ENCODE data around the gene GPR63. TPM values are rescaled to one million over a fixed set of nuclear protein-coding genes. Genes with fewer than 3 reads are reported as not detected.

GPR63 gene
- total RNA-seq, 1 experiment from 2014 or later = 0.54 TPM

DNA sequence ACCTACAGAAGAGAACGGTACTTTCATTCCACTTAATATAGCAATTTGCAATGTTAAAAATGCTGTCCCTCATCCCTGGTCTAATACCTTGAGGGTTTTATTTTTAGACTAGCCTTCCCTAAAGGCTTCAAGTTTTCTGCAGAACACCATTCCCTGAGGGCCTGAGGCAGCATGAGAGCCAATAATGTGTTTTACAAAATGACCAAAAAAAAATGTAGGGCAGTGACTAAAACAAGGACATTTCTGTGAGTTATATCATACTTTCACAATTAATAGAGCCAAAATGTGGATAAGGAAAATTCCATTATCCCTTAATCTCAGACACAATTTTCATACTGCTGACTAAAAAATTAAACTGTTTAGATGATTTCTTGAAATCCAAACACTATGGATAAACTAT is 22.7 kb downstream of the GPR63 start:
- intact Hi-C loops (cut with micrococcal nuclease) = no loop called here
- H3K36me3 Mint-ChIP-seq (ENCODE audit: insufficient read depth, unreplicated experiment) = no peaks in the 10 kb centered on the region
- no peak overlapping the region for H3K4me3 Mint-ChIP-seq (ENCODE audit: unreplicated experiment)
- no peak for DNase-seq (ENCODE audit: unreplicated experiment)
- CTCF ChIA-PET = no interaction called here
- no peaks in the 10 kb centered on the region for H3K4me1 Mint-ChIP-seq (ENCODE audit: insufficient read depth, unreplicated experiment)
- H3K9me3 Mint-ChIP-seq (ENCODE audit: unreplicated experiment) = no peaks in the 10 kb centered on the region
- TF ChIP-seq CTCF (IDR thresholded peaks at IDR 0.05; ENCODE audit: unreplicated experiment) = no peak
- POLR2A ChIA-PET = no interaction called here
- peaks cover 15% of the 10 kb centered on the region for H3K27me3 Mint-ChIP-seq (ENCODE audit: insufficient read depth, unreplicated experiment)
- H3K27ac Mint-ChIP-seq (ENCODE audit: low read depth, unreplicated experiment) = no peak overlapping the region
- no TSS peak for BruUV-seq (replicated peaks)

DNA sequence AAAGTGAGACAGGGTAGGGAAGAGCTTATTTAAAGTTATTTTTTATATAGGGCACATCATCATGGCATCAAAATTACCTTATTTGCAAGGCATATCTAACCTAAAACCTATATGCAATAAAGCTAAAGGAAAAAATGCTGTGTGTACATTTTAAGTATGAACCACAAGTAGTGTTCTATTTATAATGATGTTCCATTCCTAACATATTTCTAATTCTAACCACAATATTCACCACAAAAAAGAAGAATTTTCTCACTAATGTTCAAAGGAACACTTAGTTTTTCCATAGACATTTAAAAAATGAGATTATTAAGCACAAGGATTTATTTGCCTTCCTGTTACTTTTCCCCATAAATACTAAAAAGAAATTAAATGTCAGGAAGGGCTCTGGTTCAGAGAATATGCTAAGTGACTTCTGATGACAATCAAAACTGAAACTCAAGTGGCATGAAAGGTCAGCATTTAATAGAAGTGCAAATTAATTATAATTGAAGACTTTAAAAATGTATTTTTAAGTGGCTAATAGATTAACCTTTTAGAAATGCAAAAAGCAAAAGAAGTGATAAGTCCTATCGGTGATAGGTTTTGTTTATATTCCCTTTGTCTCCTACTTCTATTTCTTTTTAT is 25.1 kb downstream of the GPR63 start:
- no peaks in the 10 kb centered on the region for H3K4me1 Mint-ChIP-seq (ENCODE audit: insufficient read depth, unreplicated experiment)
- no peak overlapping the region for H3K4me3 Mint-ChIP-seq (ENCODE audit: unreplicated experiment)
- H3K36me3 Mint-ChIP-seq (ENCODE audit: insufficient read depth, unreplicated experiment) = no peaks in the 10 kb centered on the region
- POLR2A ChIA-PET = no interaction called here
- H3K27me3 Mint-ChIP-seq (ENCODE audit: insufficient read depth, unreplicated experiment) = peaks cover 15% of the 10 kb centered on the region
- H3K27ac Mint-ChIP-seq (ENCODE audit: low read depth, unreplicated experiment) = no peak overlapping the region
- CTCF ChIA-PET = no interaction called here
- TF ChIP-seq CTCF (IDR thresholded peaks at IDR 0.05; ENCODE audit: unreplicated experiment) = no peak
- no peaks in the 10 kb centered on the region for H3K9me3 Mint-ChIP-seq (ENCODE audit: unreplicated experiment)
- BruUV-seq (replicated peaks) = no TSS peak
- intact Hi-C loops (cut with micrococcal nuclease) = no loop called here
- DNase-seq (ENCODE audit: unreplicated experiment) = no peak

DNA sequence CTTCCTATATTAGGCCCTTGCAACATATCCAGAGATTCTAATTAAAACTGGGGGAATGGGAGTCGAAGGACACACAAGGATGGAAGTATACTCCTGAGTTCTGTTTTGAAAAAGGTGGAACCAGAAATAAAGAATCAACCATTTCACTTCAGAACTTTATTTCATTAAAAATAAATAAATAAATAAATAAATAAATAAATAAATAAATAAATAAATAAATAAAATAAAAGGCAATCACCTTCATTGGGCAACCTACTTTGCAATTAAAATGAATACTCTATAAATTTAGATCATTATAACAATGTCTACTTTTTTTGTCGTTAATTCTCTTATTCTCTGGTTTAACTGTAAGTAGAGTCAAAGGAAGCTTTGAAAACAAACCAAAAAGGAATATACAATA is 25.6 kb downstream of the GPR63 start:
- DNase-seq (ENCODE audit: unreplicated experiment) = no peak
- no peaks in the 10 kb centered on the region for H3K9me3 Mint-ChIP-seq (ENCODE audit: unreplicated experiment)
- intact Hi-C loops (cut with micrococcal nuclease) = no loop called here
- POLR2A ChIA-PET = no interaction called here
- H3K36me3 Mint-ChIP-seq (ENCODE audit: insufficient read depth, unreplicated experiment) = no peaks in the 10 kb centered on the region
- CTCF ChIA-PET = no interaction called here
- H3K27me3 Mint-ChIP-seq (ENCODE audit: insufficient read depth, unreplicated experiment) = peaks cover 15% of the 10 kb centered on the region
- no peak for TF ChIP-seq CTCF (IDR thresholded peaks at IDR 0.05; ENCODE audit: unreplicated experiment)
- BruUV-seq (replicated peaks) = no TSS peak
- no peak overlapping the region for H3K4me3 Mint-ChIP-seq (ENCODE audit: unreplicated experiment)
- no peaks in the 10 kb centered on the region for H3K4me1 Mint-ChIP-seq (ENCODE audit: insufficient read depth, unreplicated experiment)
- no peak overlapping the region for H3K27ac Mint-ChIP-seq (ENCODE audit: low read depth, unreplicated experiment)

GRCh38 chr6:96811136-96811535 is 26.1 kb downstream of the GPR63 start:
- ChIA-PET CTCF (interaction anchor here (0.6 kb wide), 1 partner anchor 88 kb away, joined by 3 read pairs; no protein-coding TSS in a partner anchor), POLR2A (no interaction called here)
- Mint-ChIP-seq H3K27me3 (ENCODE audit: insufficient read depth, unreplicated experiment) (peaks cover 15% of the 10 kb centered on the region), H3K36me3 (ENCODE audit: insufficient read depth, unreplicated experiment) (no peaks in the 10 kb centered on the region), H3K27ac (ENCODE audit: low read depth, unreplicated experiment) (no peak overlapping the region), H3K9me3 (ENCODE audit: unreplicated experiment) (no peaks in the 10 kb centered on the region), H3K4me3 (ENCODE audit: unreplicated experiment) (no peak overlapping the region), H3K4me1 (ENCODE audit: insufficient read depth, unreplicated experiment) (no peaks in the 10 kb centered on the region)
- no peak for DNase-seq (ENCODE audit: unreplicated experiment)
- no TSS peak for BruUV-seq (replicated peaks)
- intact Hi-C loops (cut with micrococcal nuclease) = no loop called here
- TF ChIP-seq CTCF (IDR thresholded peaks at IDR 0.05; ENCODE audit: unreplicated experiment) = no peak

Data from MCF 10A (cell line).